Fibroblast of lung (primary cell): Measurements from ENCODE around the gene TMEFF2. TPM values are rescaled to one million over a fixed set of nuclear protein-coding genes. Genes with fewer than 3 reads are reported as not detected.

Experiments used
- DNase-seq, 2 donors: peaks; one replicate each; pipeline versions ENCODE4 v3.0.0 to v3.0.0-alpha.2; 2010; ENCODE audit warnings: low read depth in 2 of 2
- H2AFZ ChIP-seq: 2 replicates; pipeline ENCODE4 v1.5.1; 2012; ENCODE audit warnings: low read length, control low read depth, inconsistent platforms
- H3K27ac ChIP-seq: 2 replicates; pipeline ENCODE4 v1.5.1; 2011; ENCODE audit warnings: low read length, control low read depth; ENCODE audit not compliant: insufficient read depth
- H3K27me3 ChIP-seq: 2 replicates; pipeline ENCODE4 v1.5.1; 2011; ENCODE audit warnings: mild to moderate bottlenecking, low read length; ENCODE audit not compliant: control insufficient read depth, insufficient read depth
- H3K36me3 ChIP-seq: 2 replicates; pipeline ENCODE4 v1.5.1; 2011; ENCODE audit warnings: low read length; ENCODE audit not compliant: control insufficient read depth, insufficient read depth
- H3K4me1 ChIP-seq: 2 replicates; pipeline ENCODE4 v1.5.1; 2011; ENCODE audit warnings: low read length; ENCODE audit not compliant: control insufficient read depth, insufficient read depth; ENCODE audit errors: extremely low read depth
- H3K4me2 ChIP-seq: 2 replicates; pipeline ENCODE4 v1.5.1; 2011; ENCODE audit warnings: low read length, control low read depth; ENCODE audit not compliant: insufficient read depth; ENCODE audit errors: extremely low read depth
- H3K4me3 ChIP-seq, 4 experiments: fragments of 200-600 bp in 1 of 4; sonication (generic) in 1 of 4; replicated peaks in 1 of 4; 2 replicates each; pipeline ENCODE4 v1.5.1; 2011 to 2016; ENCODE audit warnings: low read length in 4 of 4, low read depth in 3 of 4, mild to moderate bottlenecking in 3 of 4, control low read depth in 2 of 4, inconsistent platforms in 1 of 4, mixed read lengths in 1 of 4; ENCODE audit not compliant: insufficient read depth in 1 of 4; ENCODE audit errors: control extremely low read depth in 1 of 4
- H3K79me2 ChIP-seq: 2 replicates; pipeline ENCODE4 v1.5.1; 2012; ENCODE audit warnings: mild to moderate bottlenecking, low read length, inconsistent platforms; ENCODE audit not compliant: control insufficient read depth, insufficient read depth
- H3K9ac ChIP-seq: 2 replicates; pipeline ENCODE4 v1.5.1; 2011; ENCODE audit warnings: mild to moderate bottlenecking, low read length, control low read depth; ENCODE audit not compliant: insufficient read depth
- H3K9me3 ChIP-seq: 2 replicates; pipeline ENCODE4 v1.5.1; 2012; ENCODE audit warnings: low read depth, low read length; ENCODE audit not compliant: control insufficient read depth, insufficient read depth
- H4K20me1 ChIP-seq: 2 replicates; pipeline ENCODE4 v1.5.1; 2011; ENCODE audit warnings: low read length; ENCODE audit not compliant: control insufficient read depth, insufficient read depth; ENCODE audit errors: extremely low read depth
- CTCF ChIP-seq, 2 donors: IDR thresholded peaks in 1 of 2; conservative IDR thresholded peaks in 1 of 2; 1 replicate in 1 of 2; 2 replicates in 1 of 2; pipeline ENCODE4 v1.5.1; 2011 to 2012; ENCODE audit warnings: low read length in 2 of 2, control low read depth in 1 of 2, inconsistent platforms in 1 of 2, low read depth in 1 of 2, mild to moderate bottlenecking in 1 of 2
- EZH2 ChIP-seq: IDR thresholded peaks from 2 replicates; pipeline ENCODE4 v1.5.1; 2012; ENCODE audit warnings: low read length, control low read depth, mild to moderate bottlenecking; ENCODE audit errors: missing control alignments
- polyA plus RNA-seq, 2 donors: library from polyadenylated mRNA; depleted of rRNA in 1 of 2; stranded (reverse) in 1 of 2; unstranded in 1 of 2; fragments of >200 nt; gene quantifications; 2 replicates each; pipeline ENCODE4 v1.2.1, GENCODE V29; 2011 to 2012; ENCODE audit warnings: missing spikeins in 1 of 2
- total RNA-seq: library from RNA; depleted of rRNA; stranded (reverse); fragments of >200 nt; gene quantifications from 2 replicates; pipeline ENCODE4 v1.2.1, GENCODE V29; 2014

The TMEFF2 gene
- total and polyA plus RNA-seq, 2 donors (not counting 1 experiment from before 2014, with no cell fraction given) = 0.33 to 0.87 TPM

GRCh38 chr2:192190474-192190873 is 4.3 kb downstream of the TMEFF2 start:
- TF ChIP-seq CTCF (conservative IDR thresholded peaks at IDR 0.05 in 1 of 2, IDR thresholded peaks at IDR 0.05 in 1 of 2; ENCODE audit: low read depth in 1 of 2, low read length in 2 of 2) = peak; percentile 55 to 70
- no peak for TF ChIP-seq EZH2
- Histone ChIP-seq H3K79me2 (no peaks in the 10 kb centered on the region), H3K9me3 (no peaks in the 10 kb centered on the region), H3K36me3 (no peaks in the 10 kb centered on the region), H2AFZ (no peak overlapping the region), H4K20me1 (no peaks in the 10 kb centered on the region), H3K27ac (no peak overlapping the region), H3K27me3 (peaks cover 18% of the 10 kb centered on the region), H3K4me3 (no peak overlapping the region), H3K9ac (no peak overlapping the region), H3K4me2 (no peak overlapping the region), H3K4me1 (peaks cover 3% of the 10 kb centered on the region)
- DNase-seq = peak; percentile 48 to 70

- Histone ChIP-seq H3K9ac (no peak overlapping the region), H3K79me2 (no peaks in the 10 kb centered on the region), H4K20me1 (no peaks in the 10 kb centered on the region), H3K4me1 (no peaks in the 10 kb centered on the region), H2AFZ (no peak overlapping the region), H3K4me2 (no peak overlapping the region), H3K36me3 (no peaks in the 10 kb centered on the region), H3K9me3 (no peaks in the 10 kb centered on the region), H3K27me3 (peaks cover 4% of the 10 kb centered on the region), H3K27ac (no peak overlapping the region), H3K4me3 (no peak overlapping the region)
- TF ChIP-seq CTCF (conservative IDR thresholded peaks at IDR 0.05 in 1 of 2, IDR thresholded peaks at IDR 0.05 in 1 of 2; ENCODE audit: low read depth in 1 of 2, low read length in 2 of 2) = no peak
- TF ChIP-seq EZH2 = no peak
- no peak for DNase-seq
These were observed 7.9 kb downstream of the TMEFF2 start for GRCh38 chr2:192186806-192187205.

- DNase-seq = no peak
- Histone ChIP-seq H3K4me2 (no peak overlapping the region), H4K20me1 (no peaks in the 10 kb centered on the region), H3K4me3 (no peak overlapping the region), H3K79me2 (no peaks in the 10 kb centered on the region), H3K27ac (no peak overlapping the region), H3K27me3 (peaks cover 2% of the 10 kb centered on the region), H3K9me3 (no peaks in the 10 kb centered on the region), H3K4me1 (no peaks in the 10 kb centered on the region), H2AFZ (no peak overlapping the region), H3K9ac (no peak overlapping the region), H3K36me3 (no peaks in the 10 kb centered on the region)
- no peak for TF ChIP-seq CTCF (conservative IDR thresholded peaks at IDR 0.05 in 1 of 2, IDR thresholded peaks at IDR 0.05 in 1 of 2; ENCODE audit: low read depth in 1 of 2, low read length in 2 of 2)
- TF ChIP-seq EZH2 = no peak
These were observed 10.4 kb downstream of the TMEFF2 start for GRCh38 chr2:192184349-192184748.
